ENCODE data around the gene ALB. TPM values are rescaled to one million over a fixed set of nuclear protein-coding genes. Genes with fewer than 3 reads are reported as not detected.

Gene ALB
- polyA plus RNA-seq, 1 donor = 20.3 TPM

DNA sequence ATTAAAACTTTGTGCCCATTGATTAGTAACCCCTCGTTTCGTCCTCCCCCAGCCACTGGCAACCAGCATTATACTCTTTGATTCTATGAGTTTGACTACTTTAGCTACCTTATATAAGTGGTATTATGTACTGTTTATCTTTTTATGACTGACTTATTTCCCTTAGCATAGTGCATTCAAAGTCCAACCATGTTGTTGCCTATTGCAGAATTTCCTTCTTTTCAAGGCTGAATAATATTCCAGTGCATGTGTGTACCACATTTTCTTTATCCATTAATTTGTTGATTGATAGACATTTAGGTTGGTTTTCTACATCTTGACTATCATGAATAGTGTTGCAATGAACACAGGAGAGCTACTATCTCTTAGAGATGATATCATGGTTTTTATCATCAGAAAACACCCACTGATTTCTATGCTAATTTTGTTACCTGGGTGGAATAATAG is 3.2 kb downstream of the ALB start:
- H3K9me3 ChIP-seq (ENCODE audit: control insufficient read depth, low read depth, low read length) = no peaks in the 10 kb centered on the region
- no peaks in the 10 kb centered on the region for H3K36me3 ChIP-seq (ENCODE audit: control insufficient read depth, insufficient read depth, low read length)
- peak in 1 of 2 donors; percentile 17 for DNase-seq
- no CpG with 5 or more reads among the region's 2 CpGs for WGBS (ENCODE audit: insufficient coverage, low lambda C conversion rate)
- no peak overlapping the region for H3K27ac ChIP-seq (ENCODE audit: low read length)
- H3K4me1 ChIP-seq (ENCODE audit: control insufficient read depth, insufficient read depth, low read length) = no peaks in the 10 kb centered on the region
- no peak overlapping the region for H3K4me3 ChIP-seq (ENCODE audit: low read length)
- H3K27me3 ChIP-seq (ENCODE audit: control insufficient read depth, insufficient read depth, low read length) = no peaks in the 10 kb centered on the region

DNA sequence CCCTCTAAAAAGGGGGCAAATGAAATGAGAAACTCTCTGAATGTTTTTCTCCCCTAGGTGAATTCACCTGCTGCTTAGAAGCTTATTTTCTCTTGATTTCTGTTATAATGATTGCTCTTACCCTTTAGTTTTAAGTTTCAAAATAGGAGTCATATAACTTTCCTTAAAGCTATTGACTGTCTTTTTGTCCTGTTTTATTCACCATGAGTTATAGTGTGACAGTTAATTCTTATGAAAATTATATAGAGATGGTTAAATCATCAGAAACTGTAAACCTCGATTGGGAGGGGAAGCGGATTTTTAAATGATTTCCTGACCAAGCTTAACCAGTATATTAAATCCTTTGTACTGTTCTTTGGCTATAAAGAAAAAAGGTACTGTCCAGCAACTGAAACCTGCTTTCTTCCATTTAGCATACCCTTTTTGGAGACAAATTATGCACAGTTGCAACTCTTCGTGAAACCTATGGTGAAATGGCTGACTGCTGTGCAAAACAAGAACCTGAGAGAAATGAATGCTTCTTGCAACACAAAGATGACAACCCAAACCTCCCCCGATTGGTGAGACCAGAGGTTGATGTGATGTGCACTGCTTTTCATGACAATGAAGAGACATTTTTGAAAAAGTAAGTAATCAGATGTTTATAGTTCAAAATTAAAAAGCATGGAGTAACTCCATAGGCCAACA is 4.2 kb downstream of the ALB start:
- no peaks in the 10 kb centered on the region for H3K4me1 ChIP-seq (ENCODE audit: control insufficient read depth, insufficient read depth, low read length)
- H3K36me3 ChIP-seq (ENCODE audit: control insufficient read depth, insufficient read depth, low read length) = no peaks in the 10 kb centered on the region
- 100% methylated on average over 1 of the region's 4 CpGs for WGBS (ENCODE audit: insufficient coverage, low lambda C conversion rate)
- H3K9me3 ChIP-seq (ENCODE audit: control insufficient read depth, low read depth, low read length) = no peaks in the 10 kb centered on the region
- H3K27me3 ChIP-seq (ENCODE audit: control insufficient read depth, insufficient read depth, low read length) = no peaks in the 10 kb centered on the region
- no peak overlapping the region for H3K4me3 ChIP-seq (ENCODE audit: low read length)
- H3K27ac ChIP-seq (ENCODE audit: low read length) = peak overlapping the region; percentile 5
- DNase-seq = no peak

DNA sequence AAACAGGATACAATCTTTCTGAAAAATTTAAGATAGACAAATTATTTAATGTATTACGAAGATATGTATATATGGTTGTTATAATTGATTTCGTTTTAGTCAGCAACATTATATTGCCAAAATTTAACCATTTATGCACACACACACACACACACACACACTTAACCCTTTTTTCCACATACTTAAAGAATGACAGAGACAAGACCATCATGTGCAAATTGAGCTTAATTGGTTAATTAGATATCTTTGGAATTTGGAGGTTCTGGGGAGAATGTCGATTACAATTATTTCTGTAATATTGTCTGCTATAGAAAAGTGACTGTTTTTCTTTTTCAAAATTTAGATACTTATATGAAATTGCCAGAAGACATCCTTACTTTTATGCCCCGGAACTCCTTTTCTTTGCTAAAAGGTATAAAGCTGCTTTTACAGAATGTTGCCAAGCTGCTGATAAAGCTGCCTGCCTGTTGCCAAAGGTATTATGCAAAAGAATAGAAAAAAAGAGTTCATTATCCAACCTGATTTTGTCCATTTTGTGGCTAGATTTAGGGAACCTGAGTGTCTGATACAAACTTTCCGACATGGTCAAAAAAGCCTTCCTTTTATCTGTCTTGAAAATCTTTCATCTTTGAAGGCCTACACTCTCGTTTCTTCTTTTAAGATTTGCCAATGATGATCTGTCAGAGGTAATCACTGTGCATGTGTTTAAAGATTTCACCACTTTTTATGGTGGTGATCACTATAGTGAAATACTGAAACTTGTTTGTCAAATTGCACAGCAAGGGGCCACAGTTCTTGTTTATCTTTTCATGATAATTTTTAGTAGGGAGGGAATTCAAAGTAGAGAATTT is 5.2 kb downstream of the ALB start:
- DNase-seq = peak; percentile 12 to 51
- Histone ChIP-seq H3K27me3 (ENCODE audit: control insufficient read depth, insufficient read depth, low read length) (no peaks in the 10 kb centered on the region), H3K4me1 (ENCODE audit: control insufficient read depth, insufficient read depth, low read length) (no peaks in the 10 kb centered on the region), H3K4me3 (ENCODE audit: low read length) (no peak overlapping the region), H3K36me3 (ENCODE audit: control insufficient read depth, insufficient read depth, low read length) (no peaks in the 10 kb centered on the region), H3K27ac (ENCODE audit: low read length) (peak overlapping the region; percentile 61), H3K9me3 (ENCODE audit: control insufficient read depth, low read depth, low read length) (no peaks in the 10 kb centered on the region)
- 63% methylated on average over 1 of the region's 6 CpGs for WGBS (ENCODE audit: insufficient coverage, low lambda C conversion rate)

DNA sequence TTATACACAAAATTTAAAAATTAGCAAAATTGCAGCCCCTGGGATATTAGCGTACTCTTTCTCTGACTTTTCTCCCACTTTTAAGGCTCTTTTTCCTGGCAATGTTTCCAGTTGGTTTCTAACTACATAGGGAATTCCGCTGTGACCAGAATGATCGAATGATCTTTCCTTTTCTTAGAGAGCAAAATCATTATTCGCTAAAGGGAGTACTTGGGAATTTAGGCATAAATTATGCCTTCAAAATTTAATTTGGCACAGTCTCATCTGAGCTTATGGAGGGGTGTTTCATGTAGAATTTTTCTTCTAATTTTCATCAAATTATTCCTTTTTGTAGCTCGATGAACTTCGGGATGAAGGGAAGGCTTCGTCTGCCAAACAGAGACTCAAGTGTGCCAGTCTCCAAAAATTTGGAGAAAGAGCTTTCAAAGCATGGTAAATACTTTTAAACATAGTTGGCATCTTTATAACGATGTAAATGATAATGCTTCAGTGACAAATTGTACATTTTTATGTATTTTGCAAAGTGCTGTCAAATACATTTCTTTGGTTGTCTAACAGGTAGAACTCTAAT is 6.0 kb downstream of the ALB start:
- peak overlapping the region; percentile 40 for H3K27ac ChIP-seq (ENCODE audit: low read length)
- H3K27me3 ChIP-seq (ENCODE audit: control insufficient read depth, insufficient read depth, low read length) = no peaks in the 10 kb centered on the region
- no peaks in the 10 kb centered on the region for H3K9me3 ChIP-seq (ENCODE audit: control insufficient read depth, low read depth, low read length)
- WGBS (ENCODE audit: insufficient coverage, low lambda C conversion rate) = 92% methylated on average over 5 of the region's 8 CpGs
- no peaks in the 10 kb centered on the region for H3K4me1 ChIP-seq (ENCODE audit: control insufficient read depth, insufficient read depth, low read length)
- DNase-seq = no peak
- H3K4me3 ChIP-seq (ENCODE audit: low read length) = no peak overlapping the region
- H3K36me3 ChIP-seq (ENCODE audit: control insufficient read depth, insufficient read depth, low read length) = no peaks in the 10 kb centered on the region

DNA sequence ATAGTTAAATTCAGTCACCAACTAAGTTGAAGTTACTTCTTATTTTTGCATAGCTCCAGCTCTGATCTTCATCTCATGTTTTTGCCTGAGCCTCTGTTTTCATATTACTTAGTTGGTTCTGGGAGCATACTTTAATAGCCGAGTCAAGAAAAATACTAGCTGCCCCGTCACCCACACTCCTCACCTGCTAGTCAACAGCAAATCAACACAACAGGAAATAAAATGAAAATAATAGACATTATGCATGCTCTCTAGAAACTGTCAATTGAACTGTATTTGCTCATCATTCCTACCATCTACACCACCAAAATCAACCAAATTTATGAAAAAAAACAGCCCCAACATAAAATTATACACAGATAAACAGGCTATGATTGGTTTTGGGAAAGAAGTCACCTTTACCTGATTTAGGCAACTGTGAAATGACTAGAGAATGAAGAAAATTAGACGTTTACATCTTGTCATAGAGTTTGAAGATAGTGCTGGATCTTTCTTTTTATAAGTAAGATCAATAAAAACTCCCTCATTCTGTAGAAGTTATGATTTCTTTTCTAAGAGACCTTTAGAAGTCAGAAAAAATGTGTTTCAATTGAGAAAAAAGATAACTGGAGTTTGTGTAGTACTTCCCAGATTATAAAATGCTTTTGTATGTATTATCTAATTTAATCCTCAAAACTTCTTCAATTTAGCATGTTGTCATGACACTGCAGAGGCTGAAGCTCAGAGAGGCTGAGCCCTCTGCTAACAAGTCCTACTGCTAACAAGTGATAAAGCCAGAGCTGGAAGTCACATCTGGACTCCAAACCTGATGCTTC is 7.0 kb downstream of the ALB start:
- Histone ChIP-seq H3K27me3 (ENCODE audit: control insufficient read depth, insufficient read depth, low read length) (no peaks in the 10 kb centered on the region), H3K27ac (ENCODE audit: low read length) (no peak overlapping the region), H3K4me1 (ENCODE audit: control insufficient read depth, insufficient read depth, low read length) (no peaks in the 10 kb centered on the region), H3K36me3 (ENCODE audit: control insufficient read depth, insufficient read depth, low read length) (no peaks in the 10 kb centered on the region), H3K4me3 (ENCODE audit: low read length) (no peak overlapping the region), H3K9me3 (ENCODE audit: control insufficient read depth, low read depth, low read length) (no peaks in the 10 kb centered on the region)
- DNase-seq = no peak
- WGBS (ENCODE audit: insufficient coverage, low lambda C conversion rate) = 83% methylated on average over 1 of the region's 3 CpGs

DNA sequence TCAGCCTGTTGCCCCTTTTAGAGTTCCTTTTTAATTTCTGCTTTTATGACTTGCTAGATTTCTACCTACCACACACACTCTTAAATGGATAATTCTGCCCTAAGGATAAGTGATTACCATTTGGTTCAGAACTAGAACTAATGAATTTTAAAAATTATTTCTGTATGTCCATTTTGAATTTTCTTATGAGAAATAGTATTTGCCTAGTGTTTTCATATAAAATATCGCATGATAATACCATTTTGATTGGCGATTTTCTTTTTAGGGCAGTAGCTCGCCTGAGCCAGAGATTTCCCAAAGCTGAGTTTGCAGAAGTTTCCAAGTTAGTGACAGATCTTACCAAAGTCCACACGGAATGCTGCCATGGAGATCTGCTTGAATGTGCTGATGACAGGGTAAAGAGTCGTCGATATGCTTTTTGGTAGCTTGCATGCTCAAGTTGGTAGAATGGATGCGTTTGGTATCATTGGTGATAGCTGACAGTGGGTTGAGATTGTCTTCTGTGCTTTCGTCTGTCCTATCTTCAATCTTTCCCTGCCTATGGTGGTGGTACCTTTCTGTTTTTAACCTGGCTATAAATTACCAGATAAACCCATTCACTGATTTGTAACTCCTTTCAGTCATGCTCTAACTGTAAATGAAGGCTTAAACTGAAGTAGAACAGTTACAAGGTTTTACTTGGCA is 7.8 kb downstream of the ALB start:
- WGBS (ENCODE audit: insufficient coverage, low lambda C conversion rate) = 100% methylated on average over 1 of the region's 8 CpGs
- Histone ChIP-seq H3K4me1 (ENCODE audit: control insufficient read depth, insufficient read depth, low read length) (no peaks in the 10 kb centered on the region), H3K4me3 (ENCODE audit: low read length) (no peak overlapping the region), H3K36me3 (ENCODE audit: control insufficient read depth, insufficient read depth, low read length) (no peaks in the 10 kb centered on the region), H3K27me3 (ENCODE audit: control insufficient read depth, insufficient read depth, low read length) (no peaks in the 10 kb centered on the region), H3K27ac (ENCODE audit: low read length) (no peak overlapping the region), H3K9me3 (ENCODE audit: control insufficient read depth, low read depth, low read length) (no peaks in the 10 kb centered on the region)
- DNase-seq = no peak

DNA sequence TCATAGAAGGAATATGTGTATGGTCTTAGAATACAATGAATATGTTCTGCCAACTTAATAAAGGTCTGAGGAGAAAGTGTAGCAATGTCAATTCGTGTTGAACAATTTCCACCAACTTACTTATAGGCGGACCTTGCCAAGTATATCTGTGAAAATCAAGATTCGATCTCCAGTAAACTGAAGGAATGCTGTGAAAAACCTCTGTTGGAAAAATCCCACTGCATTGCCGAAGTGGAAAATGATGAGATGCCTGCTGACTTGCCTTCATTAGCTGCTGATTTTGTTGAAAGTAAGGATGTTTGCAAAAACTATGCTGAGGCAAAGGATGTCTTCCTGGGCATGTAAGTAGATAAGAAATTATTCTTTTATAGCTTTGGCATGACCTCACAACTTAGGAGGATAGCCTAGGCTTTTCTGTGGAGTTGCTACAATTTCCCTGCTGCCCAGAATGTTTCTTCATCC is 9.2 kb downstream of the ALB start:
- no peak overlapping the region for H3K27ac ChIP-seq (ENCODE audit: low read length)
- WGBS (ENCODE audit: insufficient coverage, low lambda C conversion rate) = no CpG with 5 or more reads among the region's 4 CpGs
- H3K4me1 ChIP-seq (ENCODE audit: control insufficient read depth, insufficient read depth, low read length) = no peaks in the 10 kb centered on the region
- no peak overlapping the region for H3K4me3 ChIP-seq (ENCODE audit: low read length)
- no peak for DNase-seq
- H3K27me3 ChIP-seq (ENCODE audit: control insufficient read depth, insufficient read depth, low read length) = no peaks in the 10 kb centered on the region
- no peaks in the 10 kb centered on the region for H3K36me3 ChIP-seq (ENCODE audit: control insufficient read depth, insufficient read depth, low read length)
- no peaks in the 10 kb centered on the region for H3K9me3 ChIP-seq (ENCODE audit: control insufficient read depth, low read depth, low read length)

DNA sequence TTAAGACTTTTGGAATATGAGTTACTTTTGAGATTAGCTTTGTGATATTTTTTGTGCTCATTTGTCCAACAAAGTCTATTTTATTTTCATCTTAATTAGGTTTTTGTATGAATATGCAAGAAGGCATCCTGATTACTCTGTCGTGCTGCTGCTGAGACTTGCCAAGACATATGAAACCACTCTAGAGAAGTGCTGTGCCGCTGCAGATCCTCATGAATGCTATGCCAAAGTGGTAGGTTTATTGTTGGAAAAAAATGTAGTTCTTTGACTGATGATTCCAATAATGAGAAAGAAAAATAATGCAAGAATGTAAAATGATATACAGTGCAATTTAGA is 10.8 kb downstream of the ALB start:
- no peak overlapping the region for H3K4me3 ChIP-seq (ENCODE audit: low read length)
- H3K27me3 ChIP-seq (ENCODE audit: control insufficient read depth, insufficient read depth, low read length) = no peaks in the 10 kb centered on the region
- DNase-seq = no peak
- H3K36me3 ChIP-seq (ENCODE audit: control insufficient read depth, insufficient read depth, low read length) = no peaks in the 10 kb centered on the region
- H3K4me1 ChIP-seq (ENCODE audit: control insufficient read depth, insufficient read depth, low read length) = no peaks in the 10 kb centered on the region
- H3K27ac ChIP-seq (ENCODE audit: low read length) = no peak overlapping the region
- WGBS (ENCODE audit: insufficient coverage, low lambda C conversion rate) = 100% methylated on average over 1 of the region's 2 CpGs
- H3K9me3 ChIP-seq (ENCODE audit: control insufficient read depth, low read depth, low read length) = no peaks in the 10 kb centered on the region

DNA sequence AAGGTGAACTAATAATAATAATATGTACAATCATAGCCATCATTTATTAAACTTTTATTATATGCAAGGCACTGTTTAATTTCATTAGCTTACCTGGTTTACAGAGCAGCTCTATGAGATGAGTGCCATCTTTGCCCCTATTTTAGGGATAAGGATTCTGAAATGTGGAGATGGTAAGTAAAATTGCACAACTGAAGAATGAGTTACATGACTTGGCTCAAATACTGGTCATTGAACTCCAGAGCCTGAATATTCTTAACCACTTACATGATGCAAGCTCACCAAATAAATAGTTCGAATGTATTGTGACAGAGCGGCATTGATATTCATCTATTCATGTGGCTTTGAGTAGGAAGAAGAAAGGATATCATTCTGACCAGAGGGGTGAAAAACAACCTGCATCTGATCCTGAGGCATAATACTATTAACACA is 11.7 kb downstream of the ALB start:
- Histone ChIP-seq H3K36me3 (ENCODE audit: control insufficient read depth, insufficient read depth, low read length) (no peaks in the 10 kb centered on the region), H3K9me3 (ENCODE audit: control insufficient read depth, low read depth, low read length) (no peaks in the 10 kb centered on the region), H3K27me3 (ENCODE audit: control insufficient read depth, insufficient read depth, low read length) (no peaks in the 10 kb centered on the region), H3K4me3 (ENCODE audit: low read length) (no peak overlapping the region), H3K4me1 (ENCODE audit: control insufficient read depth, insufficient read depth, low read length) (no peaks in the 10 kb centered on the region), H3K27ac (ENCODE audit: low read length) (no peak overlapping the region)
- no peak for DNase-seq
- WGBS (ENCODE audit: insufficient coverage, low lambda C conversion rate) = no CpG with 5 or more reads among the region's 2 CpGs
